Activated naive CD4-positive, alpha-beta T cell treated with anti-CD3 and anti-CD28 coated beads, Interleukin-2, amount 50 U/mL, for 24 hours (primary cell): Measurements from ENCODE around the gene TEPSIN.

Experiments
- H3K27ac Mint-ChIP-seq: one replicate; pipeline ENCODE4 v1.8.0; 2021; ENCODE audit warnings: mild to moderate bottlenecking, mixed read lengths
- H3K27me3 Mint-ChIP-seq: one replicate; pipeline ENCODE4 v1.8.0; 2021; ENCODE audit warnings: mixed read lengths
- H3K36me3 Mint-ChIP-seq: one replicate; pipeline ENCODE4 v1.8.0; 2021; ENCODE audit warnings: mixed read lengths
- H3K4me1 Mint-ChIP-seq: one replicate; pipeline ENCODE4 v1.8.0; 2021; ENCODE audit warnings: mixed read lengths
- H3K4me3 Mint-ChIP-seq: one replicate; pipeline ENCODE4 v1.8.0; 2021; ENCODE audit warnings: mild to moderate bottlenecking, mixed read lengths
- H3K9me3 Mint-ChIP-seq: one replicate; pipeline ENCODE4 v1.8.0; 2021; ENCODE audit warnings: mixed read lengths

The TEPSIN gene

GRCh38 chr17:81207610-81208581 lies 31.0 kb downstream of the TEPSIN start:
- H3K4me1 Mint-ChIP-seq = no peaks in the 10 kb centered on the region
- H3K9me3 Mint-ChIP-seq = no peaks in the 10 kb centered on the region
- H3K27me3 Mint-ChIP-seq = no peaks in the 10 kb centered on the region
- H3K27ac Mint-ChIP-seq = no peak overlapping the region
- no peaks in the 10 kb centered on the region for H3K36me3 Mint-ChIP-seq
- H3K4me3 Mint-ChIP-seq = no peak overlapping the region

GRCh38 chr17:81206657-81207056 lies 32.2 kb downstream of the TEPSIN start:
- Mint-ChIP-seq H3K4me1 (no peaks in the 10 kb centered on the region), H3K4me3 (no peak overlapping the region), H3K27me3 (no peaks in the 10 kb centered on the region), H3K27ac (no peak overlapping the region), H3K36me3 (no peaks in the 10 kb centered on the region), H3K9me3 (no peaks in the 10 kb centered on the region)

DNA sequence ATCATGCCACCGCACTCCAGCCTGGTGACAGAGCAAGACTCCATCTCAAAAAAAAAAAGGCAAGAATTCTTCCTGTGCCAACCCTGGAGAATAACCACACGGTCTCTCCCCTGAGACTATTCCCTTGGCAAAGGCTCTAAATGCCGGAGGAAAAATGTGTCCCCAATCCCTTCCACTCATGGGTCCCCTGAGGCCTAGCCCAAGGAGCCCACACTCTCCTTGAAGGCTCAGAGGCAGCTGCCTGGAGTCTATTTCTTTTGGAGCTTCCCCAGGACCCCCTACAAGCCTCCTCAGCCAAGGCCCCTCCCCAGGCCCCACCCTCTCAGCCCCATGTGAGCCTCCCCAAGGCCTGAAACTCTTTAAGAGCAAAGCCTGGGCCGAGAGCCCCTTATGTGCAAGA lies 32.7 kb downstream of the TEPSIN start:
- H3K4me3 Mint-ChIP-seq = no peak overlapping the region
- H3K27ac Mint-ChIP-seq = no peak overlapping the region
- H3K36me3 Mint-ChIP-seq = no peaks in the 10 kb centered on the region
- H3K4me1 Mint-ChIP-seq = no peaks in the 10 kb centered on the region
- no peaks in the 10 kb centered on the region for H3K9me3 Mint-ChIP-seq
- no peaks in the 10 kb centered on the region for H3K27me3 Mint-ChIP-seq

- no peaks in the 10 kb centered on the region for H3K27me3 Mint-ChIP-seq
- no peaks in the 10 kb centered on the region for H3K4me1 Mint-ChIP-seq
- H3K4me3 Mint-ChIP-seq = no peak overlapping the region
- H3K9me3 Mint-ChIP-seq = no peaks in the 10 kb centered on the region
- no peaks in the 10 kb centered on the region for H3K36me3 Mint-ChIP-seq
- H3K27ac Mint-ChIP-seq = no peak overlapping the region
Observed at GRCh38 chr17:81204578-81204977, 34.3 kb downstream of the TEPSIN start.

GRCh38 chr17:81203136-81203535 lies 35.7 kb downstream of the TEPSIN start:
- H3K4me1 Mint-ChIP-seq = no peaks in the 10 kb centered on the region
- no peaks in the 10 kb centered on the region for H3K27me3 Mint-ChIP-seq
- H3K27ac Mint-ChIP-seq = no peak overlapping the region
- H3K9me3 Mint-ChIP-seq = no peaks in the 10 kb centered on the region
- no peak overlapping the region for H3K4me3 Mint-ChIP-seq
- H3K36me3 Mint-ChIP-seq = no peaks in the 10 kb centered on the region

GRCh38 chr17:81202318-81202717 lies 36.5 kb downstream of the TEPSIN start:
- Mint-ChIP-seq H3K4me1 (no peaks in the 10 kb centered on the region), H3K27ac (no peak overlapping the region), H3K9me3 (no peaks in the 10 kb centered on the region), H3K36me3 (no peaks in the 10 kb centered on the region), H3K4me3 (no peak overlapping the region), H3K27me3 (no peaks in the 10 kb centered on the region)

DNA sequence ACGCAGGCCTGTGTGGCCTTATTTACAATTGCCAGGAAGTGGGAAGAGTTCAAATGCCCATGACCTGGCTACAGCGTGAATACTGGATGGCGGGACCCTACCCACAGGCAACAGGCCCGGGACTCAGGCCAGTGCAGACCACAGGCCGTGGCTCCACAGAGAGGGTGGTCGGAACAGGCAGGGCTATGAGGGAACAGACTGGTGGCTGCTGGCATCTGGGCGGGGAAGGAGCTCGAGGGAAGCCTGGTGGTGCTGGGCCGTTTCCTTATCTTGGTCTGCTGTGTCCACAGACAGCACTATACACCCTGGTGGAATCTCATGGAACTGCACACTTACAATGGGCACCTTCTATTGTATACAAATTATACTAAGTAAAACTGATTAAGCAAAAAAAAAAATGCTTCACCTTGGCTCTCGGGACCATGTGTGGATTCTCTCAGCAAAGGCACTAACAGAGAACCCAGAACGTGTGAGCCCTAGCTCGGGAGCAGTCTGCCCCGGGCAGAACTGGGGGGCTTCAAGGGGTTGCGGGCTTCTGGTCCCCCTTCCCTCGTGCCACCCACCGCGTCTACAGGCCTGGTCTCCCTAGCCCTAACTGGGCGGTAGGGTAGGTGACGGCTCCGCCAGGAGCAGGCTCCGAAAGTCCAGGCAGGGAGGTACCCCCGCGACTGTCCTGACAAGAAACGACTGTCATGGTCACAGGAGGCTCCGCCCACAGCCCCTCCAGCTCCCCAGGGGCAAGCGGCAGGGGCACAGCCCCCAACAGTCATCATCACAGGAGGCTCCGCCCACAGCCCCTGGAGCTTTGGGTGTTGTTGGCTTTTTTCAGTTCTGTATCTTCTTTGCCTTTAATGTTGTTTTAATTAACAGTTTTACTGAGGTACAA lies 37.9 kb downstream of the TEPSIN start:
- no peak overlapping the region for H3K27ac Mint-ChIP-seq
- no peaks in the 10 kb centered on the region for H3K4me1 Mint-ChIP-seq
- H3K36me3 Mint-ChIP-seq = no peaks in the 10 kb centered on the region
- H3K9me3 Mint-ChIP-seq = no peaks in the 10 kb centered on the region
- H3K27me3 Mint-ChIP-seq = no peaks in the 10 kb centered on the region
- H3K4me3 Mint-ChIP-seq = no peak overlapping the region

DNA sequence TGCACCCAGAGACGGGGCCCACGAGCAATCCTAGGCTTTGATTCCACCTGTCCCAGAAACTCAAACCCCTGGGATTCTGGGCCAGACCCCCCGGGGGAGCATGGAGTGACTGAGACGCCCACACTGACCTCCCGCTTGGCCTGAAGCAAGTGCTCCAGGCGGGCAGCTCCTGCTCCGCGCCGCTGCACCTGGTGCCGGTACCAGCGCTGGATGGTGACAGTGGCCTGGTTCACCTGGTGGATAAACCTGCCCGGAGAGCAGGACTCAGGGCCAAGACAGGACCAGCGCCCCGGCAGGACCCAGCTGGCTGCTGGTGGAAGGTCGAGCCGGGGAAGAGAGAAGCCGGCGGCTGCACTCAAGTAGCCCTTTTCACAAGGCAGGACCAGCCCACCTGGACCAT lies 38.7 kb downstream of the TEPSIN start:
- Mint-ChIP-seq H3K27me3 (no peaks in the 10 kb centered on the region), H3K4me3 (no peak overlapping the region), H3K36me3 (no peaks in the 10 kb centered on the region), H3K4me1 (no peaks in the 10 kb centered on the region), H3K9me3 (no peaks in the 10 kb centered on the region), H3K27ac (no peak overlapping the region)

- H3K4me1 Mint-ChIP-seq = no peaks in the 10 kb centered on the region
- H3K4me3 Mint-ChIP-seq = no peak overlapping the region
- no peak overlapping the region for H3K27ac Mint-ChIP-seq
- H3K9me3 Mint-ChIP-seq = no peaks in the 10 kb centered on the region
- no peaks in the 10 kb centered on the region for H3K36me3 Mint-ChIP-seq
- H3K27me3 Mint-ChIP-seq = no peaks in the 10 kb centered on the region
Observed at GRCh38 chr17:81199482-81199830, 39.4 kb downstream of the TEPSIN start.

DNA sequence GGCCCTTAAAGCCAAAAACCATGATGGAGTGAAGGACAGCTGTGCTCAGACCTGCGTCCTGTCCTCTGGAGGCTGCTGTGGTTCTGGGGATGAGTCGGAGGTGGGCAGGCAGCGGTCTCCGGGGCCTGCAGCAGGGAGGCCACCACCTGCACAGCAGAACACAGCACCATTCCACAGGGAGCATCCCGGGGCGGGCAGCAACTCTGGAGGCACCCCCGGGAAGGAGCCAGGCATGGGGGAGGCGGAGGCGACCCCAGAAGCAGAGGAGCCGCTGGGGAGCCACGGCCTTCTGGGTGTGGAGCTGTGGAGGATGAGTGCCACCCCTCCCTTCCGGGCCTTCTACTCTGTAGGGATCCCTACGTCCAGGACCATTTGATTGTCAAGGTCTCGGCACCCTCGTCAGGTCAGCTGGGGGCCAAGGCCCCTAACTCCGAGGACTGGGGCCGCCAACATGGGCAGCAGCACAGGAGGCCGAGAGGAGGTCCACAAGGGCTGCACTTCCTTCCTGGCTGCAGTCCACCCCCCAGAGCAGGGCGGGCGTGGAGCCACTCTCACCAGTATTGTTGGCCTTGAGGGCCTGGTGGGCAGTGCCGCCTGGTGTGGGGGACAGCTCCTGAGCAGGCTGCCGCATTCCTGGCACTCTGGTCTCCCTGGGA lies 39.9 kb downstream of the TEPSIN start:
- H3K4me3 Mint-ChIP-seq = no peak overlapping the region
- no peaks in the 10 kb centered on the region for H3K4me1 Mint-ChIP-seq
- H3K9me3 Mint-ChIP-seq = no peaks in the 10 kb centered on the region
- no peak overlapping the region for H3K27ac Mint-ChIP-seq
- H3K27me3 Mint-ChIP-seq = no peaks in the 10 kb centered on the region
- no peaks in the 10 kb centered on the region for H3K36me3 Mint-ChIP-seq

- no peaks in the 10 kb centered on the region for H3K27me3 Mint-ChIP-seq
- no peak overlapping the region for H3K27ac Mint-ChIP-seq
- no peaks in the 10 kb centered on the region for H3K4me1 Mint-ChIP-seq
- H3K4me3 Mint-ChIP-seq = no peak overlapping the region
- no peaks in the 10 kb centered on the region for H3K9me3 Mint-ChIP-seq
- H3K36me3 Mint-ChIP-seq = no peaks in the 10 kb centered on the region
Observed at GRCh38 chr17:81197831-81198490, 40.9 kb downstream of the TEPSIN start.

DNA sequence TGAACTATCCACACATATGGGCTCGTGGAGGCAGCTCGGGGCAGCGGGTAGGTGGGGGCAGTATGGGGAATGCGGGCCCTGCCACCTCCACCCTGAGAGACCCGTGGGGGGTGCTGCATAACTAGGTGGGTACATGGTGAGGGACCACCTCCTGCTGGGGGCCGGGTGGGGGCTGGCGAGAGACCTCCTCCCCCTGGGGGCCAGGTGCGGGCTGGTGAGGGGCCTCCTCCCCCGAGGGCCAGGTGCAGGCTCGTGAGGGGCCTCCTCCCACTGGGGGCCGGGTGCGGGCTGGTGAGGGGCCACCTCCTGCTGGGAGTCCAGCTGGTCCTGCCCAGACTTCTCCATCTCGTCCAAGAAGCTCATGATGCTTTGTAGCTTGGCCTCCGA lies 41.5 kb downstream of the TEPSIN start:
- Mint-ChIP-seq H3K4me3 (no peak overlapping the region), H3K4me1 (no peaks in the 10 kb centered on the region), H3K27me3 (no peaks in the 10 kb centered on the region)

GRCh38 chr17:81196505-81197408 lies 42.1 kb downstream of the TEPSIN start:
- Mint-ChIP-seq H3K27ac (no peak overlapping the region), H3K4me3 (no peak overlapping the region), H3K9me3 (no peaks in the 10 kb centered on the region), H3K27me3 (no peaks in the 10 kb centered on the region), H3K4me1 (no peaks in the 10 kb centered on the region), H3K36me3 (no peaks in the 10 kb centered on the region)

More for the DNA sequence above, 41.5 kb downstream of the TEPSIN start:
- Mint-ChIP-seq H3K9me3 (no peaks in the 10 kb centered on the region), H3K27ac (no peak overlapping the region), H3K36me3 (no peaks in the 10 kb centered on the region)

- Mint-ChIP-seq H3K4me3 (no peak overlapping the region), H3K27me3 (no peaks in the 10 kb centered on the region), H3K9me3 (no peaks in the 10 kb centered on the region), H3K4me1 (no peaks in the 10 kb centered on the region), H3K36me3 (no peaks in the 10 kb centered on the region), H3K27ac (no peak overlapping the region)
Observed at GRCh38 chr17:81195941-81196495, 42.8 kb downstream of the TEPSIN start.
